ENCODE data around the gene PMFBP1.

Gene PMFBP1

DNA sequence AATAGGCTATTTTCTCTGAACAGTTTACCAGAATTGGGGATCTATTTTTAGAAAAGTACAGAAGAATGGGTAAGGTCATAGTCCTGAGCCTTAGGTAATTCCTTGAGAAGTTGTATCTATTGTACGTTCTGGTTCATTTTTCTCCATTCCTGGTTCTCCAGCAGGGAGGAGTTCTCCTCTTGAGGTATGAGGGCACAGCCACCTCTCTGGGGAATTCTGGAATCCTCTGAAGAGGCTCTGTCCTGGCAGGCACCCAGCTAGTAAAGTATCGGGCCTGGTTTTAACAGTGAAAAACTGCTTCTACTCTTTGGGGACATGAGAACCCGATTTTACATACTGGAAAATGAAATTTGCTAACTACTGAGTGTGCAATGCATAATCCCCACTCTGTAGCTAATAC is 19.6 kb upstream of the PMFBP1 start:
- DNase-seq (ENCODE audit: low read depth): no peak
- no peak overlapping the region for H3K4me3 ChIP-seq (ENCODE audit: control insufficient read depth, low read depth, low read length)
- TF ChIP-seq, protein P1, sequence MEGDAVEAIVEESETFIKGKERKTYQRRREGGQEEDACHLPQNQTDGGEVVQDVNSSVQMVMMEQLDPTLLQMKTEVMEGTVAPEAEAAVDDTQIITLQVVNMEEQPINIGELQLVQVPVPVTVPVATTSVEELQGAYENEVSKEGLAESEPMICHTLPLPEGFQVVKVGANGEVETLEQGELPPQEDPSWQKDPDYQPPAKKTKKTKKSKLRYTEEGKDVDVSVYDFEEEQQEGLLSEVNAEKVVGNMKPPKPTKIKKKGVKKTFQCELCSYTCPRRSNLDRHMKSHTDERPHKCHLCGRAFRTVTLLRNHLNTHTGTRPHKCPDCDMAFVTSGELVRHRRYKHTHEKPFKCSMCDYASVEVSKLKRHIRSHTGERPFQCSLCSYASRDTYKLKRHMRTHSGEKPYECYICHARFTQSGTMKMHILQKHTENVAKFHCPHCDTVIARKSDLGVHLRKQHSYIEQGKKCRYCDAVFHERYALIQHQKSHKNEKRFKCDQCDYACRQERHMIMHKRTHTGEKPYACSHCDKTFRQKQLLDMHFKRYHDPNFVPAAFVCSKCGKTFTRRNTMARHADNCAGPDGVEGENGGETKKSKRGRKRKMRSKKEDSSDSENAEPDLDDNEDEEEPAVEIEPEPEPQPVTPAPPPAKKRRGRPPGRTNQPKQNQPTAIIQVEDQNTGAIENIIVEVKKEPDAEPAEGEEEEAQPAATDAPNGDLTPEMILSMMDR (IDR thresholded peaks at IDR 0.05; ENCODE audit: control insufficient read depth, insufficient read depth, low read depth, low read length, missing control alignments): no peak

DNA sequence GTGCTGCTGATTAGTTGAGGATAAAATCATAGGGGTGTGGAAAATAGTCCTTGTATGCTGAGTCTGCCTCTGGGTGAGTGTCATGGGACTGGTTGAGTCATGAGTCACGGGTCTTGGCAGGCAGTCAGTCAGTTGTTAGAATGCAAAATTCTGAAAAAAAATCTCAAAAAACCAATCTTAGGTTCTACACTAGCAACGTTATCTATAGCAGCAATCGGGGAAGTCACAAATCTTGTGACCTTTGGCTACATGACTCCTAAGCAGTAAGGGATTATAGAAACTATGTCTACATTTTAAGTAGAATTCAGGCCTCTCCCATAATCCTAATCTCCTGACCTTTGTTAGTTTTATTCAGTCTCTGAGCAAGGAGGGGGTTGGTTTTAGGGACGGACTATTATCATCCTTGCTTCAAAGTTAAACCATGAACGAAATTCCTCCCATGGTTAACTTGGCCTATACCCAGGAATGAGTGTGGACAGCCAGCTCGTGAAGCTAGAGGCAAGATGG is 18.0 kb upstream of the PMFBP1 start:
- TF ChIP-seq, protein P1 (IDR thresholded peaks at IDR 0.05; ENCODE audit: control insufficient read depth, insufficient read depth, low read depth, low read length, missing control alignments): no peak
- DNase-seq (ENCODE audit: low read depth): peak; percentile 14
- H3K4me3 ChIP-seq (ENCODE audit: control insufficient read depth, low read depth, low read length): no peak overlapping the region

DNA sequence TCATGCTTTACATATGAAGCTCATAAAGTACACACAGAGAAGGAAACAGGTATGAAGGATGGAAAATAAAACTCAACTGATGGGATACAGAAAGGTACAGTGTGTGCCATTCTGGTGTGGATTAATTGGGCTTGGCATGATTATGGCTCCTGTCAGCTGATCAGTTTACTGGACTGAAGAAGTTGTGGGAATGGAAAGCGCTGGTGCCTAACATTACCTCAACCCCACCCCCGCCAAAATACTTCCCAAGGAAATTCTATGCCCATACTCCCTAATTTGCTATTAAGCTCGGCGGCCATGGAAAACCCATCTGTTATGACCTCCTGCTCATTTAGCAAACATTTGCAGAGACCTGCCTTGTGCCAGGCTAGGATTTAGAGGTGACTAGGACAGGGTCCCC is 16.6 kb upstream of the PMFBP1 start:
- no peak overlapping the region for H3K4me3 ChIP-seq (ENCODE audit: control insufficient read depth, low read depth, low read length)
- TF ChIP-seq, protein P1 (IDR thresholded peaks at IDR 0.05; ENCODE audit: control insufficient read depth, insufficient read depth, low read depth, low read length, missing control alignments): no peak
- no peak for DNase-seq (ENCODE audit: low read depth)

DNA sequence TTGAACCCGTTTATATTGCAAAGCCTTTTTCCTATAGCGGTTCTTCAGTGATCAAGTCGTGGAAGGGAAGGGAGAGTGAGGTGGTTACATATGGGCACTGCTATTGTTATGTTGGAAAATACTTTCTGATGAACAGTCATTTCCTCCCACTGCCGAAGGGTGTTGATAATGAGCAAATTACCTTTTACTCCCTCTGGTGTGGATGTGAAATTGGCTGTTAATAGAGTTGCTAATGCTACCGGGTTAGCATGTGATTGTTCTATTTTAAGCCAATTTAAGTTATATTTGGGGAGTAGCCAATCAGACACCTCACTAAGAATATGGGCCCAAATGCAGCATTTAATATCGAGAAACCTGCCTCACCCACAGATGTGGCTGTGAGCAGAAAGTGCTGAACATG is 15.6 kb upstream of the PMFBP1 start:
- no peak overlapping the region for H3K4me3 ChIP-seq (ENCODE audit: control insufficient read depth, low read depth, low read length)
- no peak for DNase-seq (ENCODE audit: low read depth)
- TF ChIP-seq, protein P1 (IDR thresholded peaks at IDR 0.05; ENCODE audit: control insufficient read depth, insufficient read depth, low read depth, low read length, missing control alignments): no peak

DNA sequence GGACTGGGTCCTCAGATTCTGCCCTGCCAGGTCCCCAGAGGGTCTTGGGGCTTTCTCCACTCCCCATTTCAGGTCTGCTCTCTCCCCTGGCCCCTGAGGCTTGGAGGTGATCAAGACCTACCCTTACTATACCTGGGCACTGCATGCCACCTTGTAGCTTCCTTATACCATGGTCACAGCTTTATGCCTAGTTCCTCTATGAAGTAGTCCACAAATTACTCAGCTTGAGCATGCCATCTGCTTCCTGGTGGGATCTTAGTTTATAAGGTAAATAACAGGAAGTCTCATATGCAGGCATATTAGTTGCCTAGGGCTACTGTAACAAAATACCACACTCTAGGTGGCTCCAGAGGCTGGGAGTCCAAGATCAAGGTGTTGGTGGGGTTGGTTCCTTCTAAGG is 11.0 kb upstream of the PMFBP1 start:
- H3K4me3 ChIP-seq (ENCODE audit: control insufficient read depth, low read depth, low read length): no peak overlapping the region
- no peak for DNase-seq (ENCODE audit: low read depth)
- TF ChIP-seq, protein P1 (IDR thresholded peaks at IDR 0.05; ENCODE audit: control insufficient read depth, insufficient read depth, low read depth, low read length, missing control alignments): no peak

DNA sequence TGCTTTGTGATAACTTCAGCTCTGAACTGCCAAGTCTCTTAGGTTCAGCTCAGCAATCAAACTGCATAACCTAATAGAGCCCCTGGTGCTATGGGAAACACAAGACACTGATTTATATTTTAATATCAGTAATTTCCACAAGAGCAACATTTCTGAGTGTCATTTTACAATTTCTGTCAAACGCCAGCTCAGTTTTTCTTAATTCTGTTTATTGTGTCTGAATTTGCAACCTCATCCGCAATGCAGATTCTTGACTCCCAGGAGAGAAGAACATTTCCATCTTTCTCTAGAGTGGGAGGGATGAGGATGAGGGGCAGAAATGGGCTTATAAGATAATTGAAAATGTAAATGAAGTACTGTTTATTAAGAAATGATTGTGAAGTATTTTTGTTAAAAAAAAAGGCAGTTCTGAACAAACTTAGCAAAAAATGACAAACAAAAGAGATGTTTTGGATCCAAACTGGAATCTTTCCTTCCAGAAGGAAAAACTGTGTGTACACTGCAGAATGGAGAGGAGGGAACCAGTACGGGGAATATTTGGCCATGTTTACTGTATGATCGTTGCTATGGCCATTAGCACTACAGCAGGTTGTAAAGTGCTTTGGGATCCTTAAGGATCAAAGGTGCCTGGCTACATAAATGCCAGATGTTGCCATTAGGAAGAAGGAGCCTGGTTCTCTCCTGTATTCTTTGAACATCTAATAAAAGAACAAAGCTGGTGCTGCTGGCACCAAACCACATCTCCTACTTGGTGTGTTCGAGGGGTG is 7.4 kb upstream of the PMFBP1 start:
- no peak overlapping the region for H3K4me3 ChIP-seq (ENCODE audit: control insufficient read depth, low read depth, low read length)
- no peak for DNase-seq (ENCODE audit: low read depth)
- TF ChIP-seq, protein P1 (IDR thresholded peaks at IDR 0.05; ENCODE audit: control insufficient read depth, insufficient read depth, low read depth, low read length, missing control alignments): no peak
